HTR-8/SVneo (cell line): ENCODE data around the gene WDR44.
A peak's percentile ranks its signal among the peaks of the same experiment; 100 is the strongest.

Experiments
- DNase-seq: peaks from one replicate; pipeline ENCODE4 v3.0.0; 2011; ENCODE audit warnings: low spot score, mixed read lengths; ENCODE audit not compliant: insufficient read length
- FAIRE-seq: peaks from 2 replicates; lab custom pipeline; 2011; peaks lifted over from hg19 to GRCh38; lab: Jason Lieb, UNC

Gene WDR44

GRCh38 chrX:118355225-118355920 is 9.5 kb downstream of the WDR44 start:
- FAIRE-seq (no peak), DNase-seq (no peak)

GRCh38 chrX:118356154-118356701 is 10.3 kb downstream of the WDR44 start:
- FAIRE-seq (no peak), DNase-seq (no peak)

DNA sequence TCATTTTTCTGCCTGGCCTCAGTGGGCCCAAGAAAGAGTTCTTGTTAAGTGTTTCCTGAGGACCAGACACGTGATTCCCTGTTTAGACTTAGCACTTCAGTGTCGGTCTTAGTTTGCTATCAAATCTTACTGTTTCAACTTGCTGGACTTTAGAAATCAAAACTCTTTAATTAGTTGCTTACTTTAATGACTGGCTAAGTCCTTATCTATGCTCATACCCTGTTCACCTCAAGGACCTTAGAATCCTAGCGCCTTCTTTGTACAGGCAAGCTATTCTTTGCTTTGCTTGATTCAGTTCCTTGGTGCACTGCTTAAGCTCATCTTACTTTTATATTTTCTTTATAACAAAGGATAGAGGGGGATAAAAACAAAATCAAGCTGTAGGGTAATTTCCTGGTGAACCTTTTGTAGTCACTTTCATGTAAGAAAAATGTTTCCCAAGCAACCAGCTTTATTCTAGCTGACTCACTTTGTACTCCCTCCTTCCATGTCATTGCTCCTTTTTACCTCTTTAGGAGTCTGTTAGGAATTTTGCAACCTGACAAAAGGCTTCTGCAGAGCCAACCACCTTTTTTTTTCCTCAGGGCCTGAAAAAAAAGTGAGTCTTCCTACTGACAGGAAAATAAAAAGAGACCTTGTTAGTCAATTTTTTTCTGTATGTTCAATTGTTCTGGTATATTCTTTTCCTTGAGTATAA is 14.7 kb downstream of the WDR44 start:
- DNase-seq (no peak), FAIRE-seq (no peak)

- DNase-seq (no peak), FAIRE-seq (no peak)
Observed at GRCh38 chrX:118364261-118364660, 18.4 kb downstream of the WDR44 start.

- FAIRE-seq (no peak), DNase-seq (no peak)
Observed at GRCh38 chrX:118367338-118367737, 21.4 kb downstream of the WDR44 start.

DNA sequence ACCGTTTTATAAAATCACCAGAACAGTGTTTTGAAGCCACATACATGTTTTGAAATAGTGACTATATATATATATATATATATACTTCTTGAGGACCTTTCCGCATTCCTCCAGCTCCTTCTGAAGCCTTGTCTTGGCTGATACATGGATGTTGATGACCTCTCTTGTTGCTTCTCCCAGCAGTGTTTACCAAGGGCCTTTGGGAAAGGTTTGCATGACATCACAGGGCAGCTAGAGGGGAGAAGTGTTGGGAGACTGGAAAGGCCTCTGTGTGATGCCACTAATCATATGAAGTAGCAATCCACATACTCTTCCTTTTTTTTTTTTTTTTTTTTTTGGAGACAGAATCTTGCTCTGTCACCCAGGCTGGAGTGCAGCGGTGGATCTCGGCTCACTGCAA is 22.5 kb downstream of the WDR44 start:
- DNase-seq (no peak), FAIRE-seq (no peak)

- DNase-seq (no peak), FAIRE-seq (no peak)
Observed at GRCh38 chrX:118370921-118371624, 25.2 kb downstream of the WDR44 start.

- FAIRE-seq = no peak
- no peak for DNase-seq
Observed at GRCh38 chrX:118373538-118373937, 27.6 kb downstream of the WDR44 start.

- no peak for FAIRE-seq
Observed at GRCh38 chrX:118383120-118383519, 37.2 kb downstream of the WDR44 start.

GRCh38 chrX:118392716-118393115 is 46.8 kb downstream of the WDR44 start:
- DNase-seq (no peak), FAIRE-seq (no peak)

More at GRCh38 chrX:118383120-118383519, 37.2 kb downstream of the WDR44 start:
- DNase-seq = no peak

- no peak for DNase-seq
- no peak for FAIRE-seq
Observed at GRCh38 chrX:118396113-118396512, 50.2 kb downstream of the WDR44 start.

GRCh38 chrX:118418811-118419251 is 72.9 kb downstream of the WDR44 start:
- DNase-seq (no peak), FAIRE-seq (no peak)

DNA sequence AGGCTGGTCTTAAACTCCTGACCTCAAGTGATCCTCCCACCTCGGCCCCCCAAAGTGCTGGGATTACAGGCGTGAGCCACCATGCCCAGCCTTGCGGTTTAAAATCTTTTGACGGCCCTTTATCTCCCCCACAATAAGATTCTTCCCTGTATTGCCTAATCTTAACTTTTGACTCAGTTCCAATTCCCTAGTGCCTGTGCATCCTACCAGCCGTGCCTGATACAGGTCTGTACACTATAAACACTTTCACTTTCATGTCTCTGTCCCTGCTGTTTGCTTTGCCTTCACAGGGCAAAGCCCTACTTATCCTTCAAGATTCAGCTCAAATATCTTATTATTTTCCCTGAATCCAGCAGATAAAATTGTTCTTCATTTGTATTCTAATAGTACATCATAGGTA is 74.6 kb downstream of the WDR44 start:
- FAIRE-seq (no peak), DNase-seq (peak; percentile 3)

DNA sequence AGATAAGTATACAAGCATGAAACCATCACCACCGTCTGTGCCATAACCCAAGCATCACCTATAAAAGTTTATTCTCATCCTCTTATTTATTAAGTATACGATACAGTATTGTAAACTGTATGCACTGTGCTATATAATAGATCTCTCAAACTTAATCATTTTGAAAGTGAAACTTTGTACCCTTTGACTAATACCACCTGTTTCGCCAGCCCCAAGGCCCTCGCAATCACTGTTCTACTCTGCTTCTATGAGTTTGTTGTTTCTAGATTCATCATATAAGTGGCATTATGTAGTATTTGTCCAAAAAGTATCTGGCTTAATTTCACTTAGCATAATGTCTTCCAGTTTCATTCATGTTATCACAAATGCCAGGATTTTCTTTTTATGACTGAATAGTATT is 77.7 kb downstream of the WDR44 start:
- no peak for FAIRE-seq

DNA sequence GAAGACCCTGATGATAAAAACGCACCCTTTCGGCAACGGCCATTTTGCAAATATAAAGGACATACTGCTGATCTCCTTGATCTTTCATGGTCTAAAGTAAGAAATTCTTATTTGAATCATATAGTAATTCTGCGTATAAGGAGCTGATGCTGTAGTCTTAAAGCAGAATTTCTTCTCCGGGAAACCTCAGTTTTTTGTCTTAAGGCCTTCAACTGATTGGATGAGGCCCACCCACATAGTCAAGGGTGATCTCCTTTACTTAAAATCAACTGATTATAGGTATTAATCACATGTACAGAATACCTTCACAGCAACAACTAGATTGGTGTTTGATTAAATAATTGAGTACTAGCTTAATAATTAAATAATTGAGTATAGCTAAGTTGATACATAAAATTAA is 86.9 kb downstream of the WDR44 start:
- no peak for FAIRE-seq
- no peak for DNase-seq

More for the DNA sequence above, 77.7 kb downstream of the WDR44 start:
- no peak for DNase-seq

DNA sequence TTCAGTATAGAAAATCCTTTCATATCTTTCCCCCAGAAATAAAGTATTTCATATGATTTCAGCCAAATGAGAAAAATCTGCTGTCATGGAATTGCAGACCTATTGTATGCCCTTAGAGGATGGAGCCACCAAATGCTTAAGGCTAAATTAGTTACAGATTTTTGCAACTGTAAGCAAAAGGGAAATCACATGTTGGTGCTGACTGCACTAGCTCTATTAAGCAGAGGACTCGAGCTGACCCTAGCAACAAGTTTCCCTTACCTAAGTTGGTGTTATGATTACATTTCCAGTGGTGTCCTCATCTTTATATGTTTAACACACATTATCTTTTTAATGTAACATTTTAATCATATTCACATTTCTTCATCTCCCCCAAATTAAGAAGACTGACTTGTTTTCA is 91.4 kb downstream of the WDR44 start:
- DNase-seq (no peak), FAIRE-seq (no peak)

DNA sequence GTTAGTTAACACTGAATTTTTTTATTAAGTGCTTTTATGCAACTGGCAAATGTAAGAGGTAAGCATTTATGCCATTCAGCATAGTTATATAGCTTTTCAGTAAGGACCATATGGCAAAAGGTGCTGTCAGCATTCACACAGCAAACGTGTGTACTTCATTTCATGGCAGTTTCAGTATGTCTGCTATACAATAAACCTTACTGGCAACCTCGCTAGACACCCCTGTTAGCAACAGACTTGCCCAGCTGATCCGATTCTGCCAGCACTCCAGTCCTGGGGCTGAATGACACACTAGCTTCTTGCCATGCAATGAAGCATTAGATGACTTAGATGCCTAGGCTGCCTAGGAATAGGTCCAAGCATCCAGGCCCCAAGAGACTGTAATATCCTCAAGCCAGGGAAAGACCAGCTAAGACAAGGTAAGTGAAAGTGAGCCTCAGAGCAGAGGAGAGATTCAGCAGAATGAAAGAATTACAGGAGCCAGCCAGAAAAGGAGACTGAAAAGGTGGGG is 102.4 kb downstream of the WDR44 start:
- FAIRE-seq = no peak
- DNase-seq = no peak

- DNase-seq (no peak), FAIRE-seq (no peak)
Observed at GRCh38 chrX:118455013-118455412, 109.1 kb downstream of the WDR44 start.

- FAIRE-seq (no peak), DNase-seq (peak; percentile 4)
Observed at GRCh38 chrX:118459494-118459893, 113.6 kb downstream of the WDR44 start.

GRCh38 chrX:118464501-118464900 is 118.6 kb downstream of the WDR44 start:
- FAIRE-seq (no peak), DNase-seq (no peak)

GRCh38 chrX:118468122-118468521 is 122.2 kb downstream of the WDR44 start:
- FAIRE-seq (no peak), DNase-seq (no peak)
